K562 (cell line): ENCODE measurements around the gene PCED1B. TPM values are rescaled to one million over a fixed set of nuclear protein-coding genes. Genes with fewer than 3 reads are reported as not detected.
A peak's percentile ranks its signal among the peaks of the same experiment; 100 is the strongest.

Experiments used
- AFF1 ChIP-seq, 2 experiments: fragments of 450-650 bp; IDR thresholded peaks; 2 replicates each; pipeline ENCODE4 v1.6.1; 2018; ENCODE audit warnings: mild to moderate bottlenecking in 2 of 2, low read depth in 1 of 2; ENCODE audit not compliant: partially characterized antibody in 2 of 2
- BRF1 ChIP-seq: IDR thresholded peaks from 3 replicates; pipeline ENCODE4 v1.6.1; 2011; ENCODE audit warnings: borderline replicate concordance, mild to moderate bottlenecking; ENCODE audit not compliant: insufficient read length; ENCODE audit errors: extremely low read depth
- CREB5 ChIP-seq: fragments of 250-450 bp; sonication (Bioruptor Pico); IDR thresholded peaks from 2 replicates; pipeline ENCODE4 v1.5.0; 2020; ENCODE audit warnings: mild to moderate bottlenecking
- FOXO4 ChIP-seq: fragments of 450-650 bp; formaldehyde crosslinking; IDR thresholded peaks from 2 replicates; pipeline ENCODE4 v1.4.0; 2020; ENCODE audit warnings: mild to moderate bottlenecking, moderate library complexity
- HES1 ChIP-seq: fragments of 450-650 bp; IDR thresholded peaks from 2 replicates; pipeline ENCODE4 v1.6.1; 2016; ENCODE audit warnings: low read depth, mild to moderate bottlenecking, moderate library complexity
- MAX ChIP-seq: sonication (generic); formaldehyde crosslinking; IDR thresholded peaks from 2 replicates; pipeline ENCODE4 v1.9.0; 2022; ENCODE audit warnings: mild to moderate bottlenecking, missing genetic modification reagents
- MBD2 ChIP-seq: sonication (generic); IDR thresholded peaks from 2 replicates; pipeline ENCODE4 v1.6.1; 2016; ENCODE audit warnings: low read depth, borderline replicate concordance
- MEF2D ChIP-seq: conservative IDR thresholded peaks from 2 replicates; pipeline ENCODE4 v1.6.1; 2016; ENCODE audit warnings: low read depth, missing genetic modification characterization, missing compliant biosample characterization
- MITF ChIP-seq: IDR thresholded peaks from 2 replicates; pipeline ENCODE4 v1.6.1; 2014; ENCODE audit warnings: antibody characterized with exemption
- NCOR1 ChIP-seq: fragments of 450-650 bp; IDR thresholded peaks from 2 replicates; pipeline ENCODE4 v1.6.1; 2016; ENCODE audit warnings: mild to moderate bottlenecking, moderate library complexity
- PURB ChIP-seq: sonication (generic); formaldehyde crosslinking; IDR thresholded peaks from 2 replicates; pipeline ENCODE4 v1.9.0; 2021; ENCODE audit warnings: low read depth, mild to moderate bottlenecking, missing genetic modification reagents
- SPI1 ChIP-seq: IDR thresholded peaks from 2 replicates; pipeline ENCODE4 v1.6.1; 2011; ENCODE audit warnings: low read depth, low read length, control low read depth, borderline replicate concordance
- STAT5A ChIP-seq: IDR thresholded peaks from 2 replicates; pipeline ENCODE4 v1.6.1; 2012; ENCODE audit warnings: low read length, inconsistent platforms, borderline replicate concordance
- TOE1 ChIP-seq, 2 experiments: fragments of 450-650 bp in 1 of 2; sonication (generic) in 1 of 2; formaldehyde crosslinking in 1 of 2; IDR thresholded peaks; 2 replicates each; pipeline versions ENCODE4 v1.7.1 to v1.8.0; 2016 to 2022; ENCODE audit warnings: borderline replicate concordance in 2 of 2, mild to moderate bottlenecking in 2 of 2, antibody characterized with exemption in 1 of 2, inconsistent platforms in 1 of 2, low read depth in 1 of 2, missing genetic modification reagents in 1 of 2, moderate library complexity in 1 of 2
- TSC22D4 ChIP-seq: fragments of 450-650 bp; IDR thresholded peaks from 2 replicates; pipeline ENCODE4 v1.6.1; 2016; ENCODE audit warnings: missing genetic modification characterization, missing biosample characterization, control low read depth
- ZFP36 ChIP-seq: fragments of 150-350 bp; IDR thresholded peaks from 2 replicates; pipeline ENCODE4 v1.6.1; 2018; ENCODE audit warnings: low read length, low read depth; ENCODE audit not compliant: partially characterized antibody
- ZNF165 ChIP-seq: fragments of 250-450 bp; sonication (Bioruptor Pico); IDR thresholded peaks from 2 replicates; pipeline ENCODE4 v1.4.0; 2020; ENCODE audit warnings: borderline replicate concordance
- ZNF41 ChIP-seq: fragments of 250-450 bp; sonication (Bioruptor Pico); conservative IDR thresholded peaks from 2 replicates; pipeline ENCODE4 v1.4.0; 2020; ENCODE audit warnings: mild to moderate bottlenecking
- ZNF780A ChIP-seq: fragments of 250-450 bp; sonication (Bioruptor Pico); IDR thresholded peaks from 2 replicates; pipeline ENCODE4 v1.5.0; 2021; ENCODE audit warnings: mild to moderate bottlenecking
- polyA plus RNA-seq, 8 experiments: library from polyadenylated mRNA; depleted of rRNA in 4 of 8; stranded (reverse) in 5 of 8; unstranded in 3 of 8; fragments of >200 nt; fragmentation: Nextera tagmentation in 2 of 8; fragmentation: Illumina TruSeq in 1 of 8; extraction: Ambion mirVana in 2 of 8; extraction: Trizol in 1 of 8; gene quantifications; 2 replicates each; pipeline versions ENCODE4 v1.2.1 to v1.2.3, GENCODE V29; 2011 to 2014; ENCODE audit warnings: inconsistent platforms in 1 of 8, missing spikeins in 1 of 8
- total RNA-seq, 7 experiments: library from RNA; depleted of rRNA in 6 of 7; stranded (reverse); fragments of >200 nt in 6 of 7; fragmentation: Illumina TruSeq in 2 of 7; extraction: Trizol in 2 of 7; gene quantifications; 2 replicates each; pipeline versions ENCODE4 v1.2.1 to v1.2.3, GENCODE V29; 2011 to 2021; ENCODE audit warnings: low replicate concordance in 1 of 7

The PCED1B gene
- total and polyA plus RNA-seq, 9 of the 15 experiments (the other 6 are each of a cell fraction or from before 2014, with no cell fraction given) = 1.2 to 9.3 (median 2.5) TPM

- TF ChIP-seq SPI1 (peak; percentile 95), ZNF41 (CRISPR knock-in tag) (0 out of 2 replicates have a peak, but pooled peaks have one; percentile 12), ZNF165 (CRISPR knock-in tag) (0 out of 2 replicates have a peak, but pooled peaks have one; percentile 56), ZNF780A (CRISPR knock-in tag) (no peak), FOXO4 (CRISPR knock-in tag) (no peak), MITF (no peak), AFF1 (IDR thresholded peaks at IDR 0.05; ENCODE audit: low read depth in 1 of 2, partially characterized antibody in 2 of 2) (no peak), STAT5A (peak; percentile 16; the same call in 1 of the 2 replicates), BRF1 (no peak), ZFP36 (no peak), TOE1 (IDR thresholded peaks at IDR 0.05; ENCODE audit: borderline replicate concordance) (no peak), TOE1 (CRISPR knock-in tag; IDR thresholded peaks at IDR 0.05; ENCODE audit: borderline replicate concordance, low read depth) (no peak), MAX (CRISPR knock-in tag) (no peak), TSC22D4 (tag) (no peak), HES1 (no peak), CREB5 (no peak), NCOR1 (peak; percentile 20; the same call in 1 of the 2 replicates), MBD2 (no peak), PURB (CRISPR knock-in tag) (no peak), MEF2D (tag) (peak; percentile 45; the same call in 1 of the 2 replicates)
These were observed 127.9 kb downstream of the PCED1B start (continued) for GRCh38 chr12:47207340-47207717.
